H9 (cell line): ENCODE results near the gene FAM78A. TPM values are rescaled to one million over a fixed set of nuclear protein-coding genes. Genes with fewer than 3 reads are reported as not detected.

Experiments
- DNase-seq: peaks from one replicate; pipeline ENCODE4 v3.0.0-alpha.2; 2017
- H2AFZ ChIP-seq: one replicate; pipeline ENCODE4 v1.6.1; 2013; ENCODE audit warnings: mild to moderate bottlenecking, low read length, control low read depth, moderate library complexity
- H2AK5ac ChIP-seq: 2 replicates; pipeline ENCODE4 v1.6.1; 2013; ENCODE audit warnings: low read length, control low read depth, mixed read lengths; ENCODE audit not compliant: insufficient read length
- H2BK120ac ChIP-seq: one replicate; pipeline ENCODE4 v1.6.1; 2013; ENCODE audit warnings: low read depth, mild to moderate bottlenecking, low read length, control low read depth, inconsistent platforms; ENCODE audit not compliant: poor library complexity, severe bottlenecking
- H2BK12ac ChIP-seq: 2 replicates; pipeline ENCODE4 v1.6.1; 2013; ENCODE audit warnings: low read length, control low read depth, mixed read lengths, low read depth; ENCODE audit not compliant: insufficient read length
- H2BK15ac ChIP-seq: 2 replicates; pipeline ENCODE4 v1.6.1; 2013; ENCODE audit warnings: low read depth, low read length, control low read depth
- H2BK20ac ChIP-seq: one replicate; pipeline ENCODE4 v1.6.1; 2013; ENCODE audit warnings: low read depth, mild to moderate bottlenecking, low read length, control low read depth, inconsistent platforms; ENCODE audit not compliant: poor library complexity, severe bottlenecking
- H2BK5ac ChIP-seq: 2 replicates; pipeline ENCODE4 v1.6.1; 2013; ENCODE audit warnings: low read length, control low read depth, mixed read lengths; ENCODE audit not compliant: insufficient read length
- H3K14ac ChIP-seq: 2 replicates; pipeline ENCODE4 v1.6.1; 2013; ENCODE audit warnings: low read length, control low read depth; ENCODE audit not compliant: insufficient read depth
- H3K18ac ChIP-seq: 2 replicates; pipeline ENCODE4 v1.6.1; 2013; ENCODE audit warnings: low read depth, mild to moderate bottlenecking, mixed read lengths, low read length, control low read depth; ENCODE audit not compliant: insufficient read length
- H3K23ac ChIP-seq: 2 replicates; pipeline ENCODE4 v1.6.1; 2013; ENCODE audit warnings: low read length, control low read depth, mixed read lengths, low read depth; ENCODE audit not compliant: insufficient read length
- H3K23me2 ChIP-seq: 2 replicates; pipeline ENCODE4 v1.6.1; 2013; ENCODE audit warnings: low read depth, mild to moderate bottlenecking, mixed read lengths, low read length, control low read depth; ENCODE audit not compliant: insufficient read length, poor library complexity, severe bottlenecking
- H3K27ac ChIP-seq: 2 replicates; pipeline ENCODE4 v1.5.1; 2013; ENCODE audit warnings: low read length, control low read depth, mixed read lengths, low read depth; ENCODE audit not compliant: insufficient read length
- H3K27me3 ChIP-seq: 2 replicates; pipeline ENCODE4 v1.6.1; 2013; ENCODE audit warnings: low read length, control low read depth, inconsistent platforms; ENCODE audit not compliant: insufficient read depth
- H3K4ac ChIP-seq: 2 replicates; pipeline ENCODE4 v1.6.1; 2013; ENCODE audit warnings: low read depth, mild to moderate bottlenecking, control low read depth, inconsistent platforms, low read length, moderate library complexity
- H3K4me1 ChIP-seq: 2 replicates; pipeline ENCODE4 v1.6.1; 2013; ENCODE audit warnings: low read length, control low read depth, inconsistent platforms; ENCODE audit not compliant: insufficient read depth
- H3K4me2 ChIP-seq: 2 replicates; pipeline ENCODE4 v1.6.1; 2013; ENCODE audit warnings: low read length, control low read depth, mixed read lengths; ENCODE audit not compliant: insufficient read length, insufficient read depth
- H3K56ac ChIP-seq: 2 replicates; pipeline ENCODE4 v1.6.1; 2013; ENCODE audit warnings: low read depth, mild to moderate bottlenecking, mixed read lengths, low read length, control low read depth; ENCODE audit not compliant: insufficient read length
- H3K79me1 ChIP-seq: 2 replicates; pipeline ENCODE4 v1.6.1; 2013; ENCODE audit warnings: low read depth, mild to moderate bottlenecking, moderate library complexity, low read length, control low read depth, inconsistent platforms; ENCODE audit not compliant: insufficient read depth, poor library complexity, severe bottlenecking
- H3K79me2 ChIP-seq: 2 replicates; pipeline ENCODE4 v1.6.1; 2013; ENCODE audit warnings: low read length, control low read depth, inconsistent platforms; ENCODE audit not compliant: insufficient read depth
- H3K9ac ChIP-seq: 2 replicates; pipeline ENCODE4 v1.6.1; 2013; ENCODE audit warnings: low read length, control low read depth, mixed read lengths; ENCODE audit not compliant: insufficient read length; ENCODE audit errors: extremely low read depth
- H3K9me3 ChIP-seq: one replicate; pipeline ENCODE4 v1.6.1; 2013; ENCODE audit warnings: low read depth, low read length, inconsistent platforms; ENCODE audit not compliant: control insufficient read depth
- H3T11ph ChIP-seq: one replicate; pipeline ENCODE4 v1.6.1; 2013; ENCODE audit warnings: mild to moderate bottlenecking, low read length, control low read depth, inconsistent platforms
- H4K20me1 ChIP-seq: one replicate; pipeline ENCODE4 v1.6.1; 2013; ENCODE audit not compliant: control insufficient read depth, insufficient read length, insufficient read depth
- H4K5ac ChIP-seq: 2 replicates; pipeline ENCODE4 v1.6.1; 2013; ENCODE audit warnings: low read depth, mild to moderate bottlenecking, mixed read lengths, low read length, control low read depth; ENCODE audit not compliant: insufficient read length
- H4K8ac ChIP-seq: replicated peaks from 2 replicates; pipeline ENCODE4 v1.6.1; 2013; ENCODE audit warnings: low read length, control low read depth, mixed read lengths, low read depth; ENCODE audit not compliant: insufficient read length
- H4K91ac ChIP-seq: 2 replicates; pipeline ENCODE4 v1.6.1; 2013; ENCODE audit warnings: low read depth, mild to moderate bottlenecking, moderate library complexity, mixed read lengths, low read length, control low read depth; ENCODE audit not compliant: insufficient read length
- H3K27ac Mint-ChIP-seq, 3 experiments: 2 replicates in 2 of 3; 3 replicates in 1 of 3; pipeline ENCODE4 v1.8.0; 2020 to 2021; ENCODE audit warnings: mixed read lengths in 3 of 3, mild to moderate bottlenecking in 1 of 3, moderate library complexity in 1 of 3
- H3K27me3 Mint-ChIP-seq: 2 replicates; pipeline ENCODE4 v1.8.0; 2021; ENCODE audit warnings: low read depth, mild to moderate bottlenecking, moderate library complexity, mixed read lengths
- H3K36me3 Mint-ChIP-seq, 3 experiments: 2 replicates in 2 of 3; 3 replicates in 1 of 3; pipeline ENCODE4 v1.8.0; 2020 to 2021; ENCODE audit warnings: low read depth in 3 of 3, mixed read lengths in 3 of 3; ENCODE audit not compliant: insufficient read depth in 1 of 3
- H3K4me1 Mint-ChIP-seq, 2 experiments: 2 replicates each; pipeline ENCODE4 v1.8.0; 2020; ENCODE audit warnings: mixed read lengths in 2 of 2
- H3K4me3 Mint-ChIP-seq, 2 experiments: 2 replicates in 1 of 2; 3 replicates in 1 of 2; pipeline ENCODE4 v1.8.0; 2020 to 2021; ENCODE audit warnings: mild to moderate bottlenecking in 2 of 2, mixed read lengths in 2 of 2, moderate library complexity in 1 of 2
- H3K9me3 Mint-ChIP-seq, 2 experiments: 2 replicates in 1 of 2; 3 replicates in 1 of 2; pipeline ENCODE4 v1.8.0; 2020; ENCODE audit warnings: mild to moderate bottlenecking in 2 of 2, mixed read lengths in 2 of 2, moderate library complexity in 1 of 2
- CTCF ChIP-seq: fragments of 200-600 bp; sonication (generic); conservative IDR thresholded peaks from 3 replicates; pipeline ENCODE4 v1.8.0; 2021; ENCODE audit warnings: antibody characterized with exemption, mild to moderate bottlenecking
- WGBS: extraction: QIAGEN DNeasy Blood & Tissue Kit; methylation state at CpG from one replicate; pipeline ENCODE4 v1.1.7; 2013; ENCODE audit warnings: missing lambda C conversion rate, low lambda C conversion rate, mixed read lengths; ENCODE audit not compliant: insufficient read length; ENCODE audit errors: extremely low coverage; 5-methylcytosine and 5-hydroxymethylcytosine counted together
- total RNA-seq: library from RNA; stranded (reverse); gene quantifications from 2 replicates; pipeline ENCODE4 v1.2.1, GENCODE V29; 2021

The FAM78A gene
- total RNA-seq, 1 experiment from 2014 or later: 1.9 TPM

- H3K27ac Mint-ChIP-seq: no peak overlapping the region
- H4K91ac ChIP-seq: no peak overlapping the region
- no peak overlapping the region for H2BK5ac ChIP-seq
- H2AFZ ChIP-seq: no peak overlapping the region
- H4K8ac ChIP-seq: no peak overlapping the region
- peaks cover 5 to 14% of the 10 kb centered on the region in 2 experiments; a peak in 3 of 4 replicates for H3K4me1 Mint-ChIP-seq
- no peaks in the 10 kb centered on the region for H3K9me3 Mint-ChIP-seq
- H2BK20ac ChIP-seq: no peak overlapping the region
- no peak overlapping the region for H3K4me3 Mint-ChIP-seq
- H3T11ph ChIP-seq: no peak overlapping the region
- H3K27ac ChIP-seq: no peak overlapping the region
- no peaks in the 10 kb centered on the region for H4K20me1 ChIP-seq
- H2BK15ac ChIP-seq: no peak overlapping the region
- TF ChIP-seq CTCF: no peak
- no peaks in the 10 kb centered on the region for H3K27me3 Mint-ChIP-seq
- H3K4me2 ChIP-seq: no peak overlapping the region
- no peak overlapping the region; the same call in 1 of the 2 replicates for H3K14ac ChIP-seq
- H3K79me2 ChIP-seq: no peaks in the 10 kb centered on the region
- DNase-seq: no peak
- no peak overlapping the region for H3K4ac ChIP-seq
- no peaks in the 10 kb centered on the region; the same call in 1 of the 2 replicates for H3K4me1 ChIP-seq
- no peaks in the 10 kb centered on the region for H3K27me3 ChIP-seq
- no peak overlapping the region for H2BK12ac ChIP-seq
- no peak overlapping the region for H3K23ac ChIP-seq
- WGBS: no CpG with 5 or more reads among the region's 23 CpGs
- no peak overlapping the region for H3K18ac ChIP-seq
- H4K5ac ChIP-seq: no peak overlapping the region
- no peaks in the 10 kb centered on the region for H3K23me2 ChIP-seq
- no peak overlapping the region for H2BK120ac ChIP-seq
- H2AK5ac ChIP-seq: no peak overlapping the region
- no peak overlapping the region for H3K56ac ChIP-seq
- H3K9me3 ChIP-seq: no peaks in the 10 kb centered on the region
- H3K79me1 ChIP-seq: no peaks in the 10 kb centered on the region
- H3K36me3 Mint-ChIP-seq: no peaks in the 10 kb centered on the region
- H3K9ac ChIP-seq: no peak overlapping the region
Observed at GRCh38 chr9:131252120-131252519, 24.2 kb downstream of the FAM78A start.
